HG03378 (cell line): ENCODE results near the gene PTMA.
"Not testable (repeated sequence)": the region's sequence is repeated elsewhere in the genome, so short reads cannot be mapped to it uniquely, and the experiment has no call there.

Experiments used
- ATAC-seq: cut with Tn5 transposase; IDR thresholded peaks from one replicate; pipeline ENCODE4 v1.9.1; 2021; ENCODE audit warnings: mild to moderate bottlenecking, moderate library complexity; ENCODE audit not compliant: unreplicated experiment

The PTMA gene

GRCh38 chr2:231749016-231749415, 40.7 kb downstream of the PTMA start:
- ATAC-seq = not testable (repeated sequence)

DNA sequence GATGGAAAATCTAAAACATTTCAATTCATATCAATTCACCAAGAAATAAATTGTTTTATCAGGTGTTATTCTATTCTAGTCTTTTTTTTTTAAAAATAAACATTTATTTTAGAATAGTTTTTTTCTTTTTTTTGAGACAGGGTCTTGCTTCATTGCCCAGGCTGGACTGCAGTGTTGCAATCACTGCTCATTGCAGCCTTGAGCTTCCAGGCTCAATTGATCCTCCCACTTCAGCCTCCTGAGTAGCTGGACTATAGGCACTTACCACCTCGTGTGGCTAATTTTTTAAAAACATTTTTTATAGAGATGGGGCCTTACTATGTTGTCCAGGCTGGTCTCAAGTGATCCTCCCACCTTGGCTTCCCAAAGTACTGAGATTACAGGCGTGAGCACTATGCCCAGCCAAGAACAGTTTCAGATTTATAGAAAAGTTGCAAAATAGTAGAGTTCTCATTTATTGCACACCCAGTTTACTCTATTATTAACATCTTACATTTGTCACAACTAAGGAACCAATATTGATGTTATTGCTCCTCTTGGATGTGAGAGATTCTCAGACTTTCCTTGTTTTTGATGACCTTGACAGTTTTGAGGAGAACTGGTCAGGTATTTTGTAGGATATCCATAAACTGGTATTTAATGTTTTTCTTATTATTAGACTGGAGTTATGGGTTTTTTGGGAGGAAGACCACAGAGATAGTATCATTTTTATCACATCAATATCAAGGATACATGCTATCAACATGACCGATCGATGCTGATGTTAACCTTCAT, 42.9 kb downstream of the PTMA start:
- no peak for ATAC-seq

GRCh38 chr2:231752061-231752460, 43.7 kb downstream of the PTMA start:
- ATAC-seq = no peak

DNA sequence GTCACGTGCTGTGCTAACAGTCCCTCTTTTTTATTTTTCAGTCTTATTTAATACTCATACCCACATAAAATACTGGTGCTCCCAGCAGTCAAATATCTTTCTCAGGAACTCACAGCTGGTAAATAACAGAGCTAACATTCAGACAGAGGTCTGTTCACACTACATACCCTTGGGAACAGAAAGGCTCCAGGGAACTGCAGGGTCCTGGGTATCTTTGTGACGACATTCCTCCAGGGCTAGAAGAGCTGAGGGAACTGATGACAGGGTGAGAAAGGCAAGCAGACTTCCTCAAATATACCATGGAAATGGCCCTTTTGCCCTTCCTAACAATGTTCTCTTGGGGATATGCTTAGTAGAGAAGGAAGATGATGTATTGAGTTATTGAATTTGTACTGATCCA, 53.4 kb downstream of the PTMA start:
- ATAC-seq = no peak
